Measurements from ENCODE around the gene EHBP1.

Gene EHBP1

GRCh38 chr2:62784341-62784740, 78.8 kb downstream of the EHBP1 start:
- no peak for DNase-seq (ENCODE audit: low read depth in 2 of 2)
- no peak for TF ChIP-seq CTCF (IDR thresholded peaks at IDR 0.05; ENCODE audit: low read depth, low read length)
- H3K4me3 ChIP-seq (replicated peaks in 1 of 2; ENCODE audit: low read depth in 2 of 2, low read length in 2 of 2) = no peak overlapping the region

GRCh38 chr2:62785216-62785615, 79.7 kb downstream of the EHBP1 start:
- peak in 1 of 2 donors; percentile 14 for DNase-seq (ENCODE audit: low read depth in 2 of 2)
- no peak for TF ChIP-seq CTCF (IDR thresholded peaks at IDR 0.05; ENCODE audit: low read depth, low read length)
- no peak overlapping the region for H3K4me3 ChIP-seq (replicated peaks in 1 of 2; ENCODE audit: low read depth in 2 of 2, low read length in 2 of 2)

GRCh38 chr2:62785810-62786597, 80.5 kb downstream of the EHBP1 start:
- TF ChIP-seq CTCF (IDR thresholded peaks at IDR 0.05; ENCODE audit: low read depth, low read length) = no peak
- H3K4me3 ChIP-seq (replicated peaks in 1 of 2; ENCODE audit: low read depth in 2 of 2, low read length in 2 of 2) = no peak overlapping the region
- peak; percentile 44 to 62 for DNase-seq (ENCODE audit: low read depth in 2 of 2)

- peak; percentile 72 to 73 for DNase-seq (ENCODE audit: low read depth in 2 of 2)
- H3K4me3 ChIP-seq (replicated peaks in 1 of 2; ENCODE audit: low read depth in 2 of 2, low read length in 2 of 2) = no peak overlapping the region
- peak; percentile 43 for TF ChIP-seq CTCF (IDR thresholded peaks at IDR 0.05; ENCODE audit: low read depth, low read length)
Measured at GRCh38 chr2:62787386-62787785, 81.9 kb downstream of the EHBP1 start.

GRCh38 chr2:62789518-62789917, 84.0 kb downstream of the EHBP1 start:
- no peak for DNase-seq (ENCODE audit: low read depth in 2 of 2)
- TF ChIP-seq CTCF (IDR thresholded peaks at IDR 0.05; ENCODE audit: low read depth, low read length) = no peak
- H3K4me3 ChIP-seq (replicated peaks in 1 of 2; ENCODE audit: low read depth in 2 of 2, low read length in 2 of 2) = no peak overlapping the region

- TF ChIP-seq CTCF (IDR thresholded peaks at IDR 0.05; ENCODE audit: low read depth, low read length) = no peak
- H3K4me3 ChIP-seq (replicated peaks in 1 of 2; ENCODE audit: low read depth in 2 of 2, low read length in 2 of 2) = no peak overlapping the region
Measured at GRCh38 chr2:62789918-62790317, 84.4 kb downstream of the EHBP1 start.

GRCh38 chr2:62792408-62792807, 86.9 kb downstream of the EHBP1 start:
- TF ChIP-seq CTCF (IDR thresholded peaks at IDR 0.05; ENCODE audit: low read depth, low read length) = no peak
- no peak for DNase-seq (ENCODE audit: low read depth in 2 of 2)
- H3K4me3 ChIP-seq (replicated peaks in 1 of 2; ENCODE audit: low read depth in 2 of 2, low read length in 2 of 2) = no peak overlapping the region

More at GRCh38 chr2:62789918-62790317, 84.4 kb downstream of the EHBP1 start:
- no peak for DNase-seq (ENCODE audit: low read depth in 2 of 2)

Data from cardiac fibroblast (primary cell).